GM23248 (cell line): ENCODE data around the gene CHCHD4. TPM values are rescaled to one million over a fixed set of nuclear protein-coding genes. Genes with fewer than 3 reads are reported as not detected.

ENCODE experiments used
- DNase-seq: peaks from one replicate; pipeline ENCODE4 v3.0.0-alpha.2; 2015
- H2AFZ ChIP-seq: fragments of 200-600 bp; sonication (generic); 2 replicates; pipeline ENCODE4 v1.6.1; 2016; ENCODE audit warnings: antibody characterized with exemption
- H3F3A ChIP-seq: fragments of 200-600 bp; sonication (generic); 2 replicates; pipeline ENCODE4 v1.6.1; 2016; ENCODE audit warnings: mild to moderate bottlenecking, antibody characterized with exemption, mixed run types; ENCODE audit not compliant: insufficient read depth
- H3K27ac ChIP-seq: fragments of 200-600 bp; sonication (generic); 2 replicates; pipeline ENCODE4 v1.5.1; 2016; ENCODE audit warnings: mild to moderate bottlenecking
- H3K27me3 ChIP-seq: fragments of 200-600 bp; sonication (generic); replicated peaks from 2 replicates; pipeline ENCODE4 v1.6.1; 2016; ENCODE audit warnings: mild to moderate bottlenecking; ENCODE audit not compliant: insufficient read depth
- H3K36me3 ChIP-seq: fragments of 200-600 bp; sonication (generic); 2 replicates; pipeline ENCODE4 v1.6.1; 2016; ENCODE audit warnings: low read depth, mild to moderate bottlenecking
- H3K4me1 ChIP-seq: fragments of 200-600 bp; sonication (generic); 2 replicates; pipeline ENCODE4 v1.6.1; 2016; ENCODE audit warnings: mild to moderate bottlenecking; ENCODE audit not compliant: insufficient read depth
- H3K4me2 ChIP-seq: fragments of 200-600 bp; sonication (generic); one replicate; pipeline ENCODE4 v1.6.1; 2016; ENCODE audit warnings: mild to moderate bottlenecking; ENCODE audit not compliant: unreplicated experiment
- H3K4me3 ChIP-seq: fragments of 200-600 bp; sonication (generic); 2 replicates; pipeline ENCODE4 v1.5.1; 2016; ENCODE audit warnings: mild to moderate bottlenecking
- H3K79me2 ChIP-seq: fragments of 200-600 bp; sonication (generic); 2 replicates; pipeline ENCODE4 v1.6.1; 2016; ENCODE audit warnings: mild to moderate bottlenecking; ENCODE audit not compliant: insufficient read depth
- H3K9ac ChIP-seq: fragments of 200-600 bp; sonication (generic); 2 replicates; pipeline ENCODE4 v1.6.1; 2016; ENCODE audit warnings: mild to moderate bottlenecking
- H3K9me2 ChIP-seq: fragments of 200-600 bp; sonication (generic); 2 replicates; pipeline ENCODE4 v1.6.1; 2016; ENCODE audit warnings: mixed run types, mild to moderate bottlenecking, moderate library complexity; ENCODE audit not compliant: insufficient read depth
- H3K9me3 ChIP-seq: fragments of 200-600 bp; sonication (generic); one replicate; pipeline ENCODE4 v1.6.1; 2017; ENCODE audit warnings: low read depth
- H4K20me1 ChIP-seq: fragments of 200-600 bp; sonication (generic); 2 replicates; pipeline ENCODE4 v1.6.0; 2016; ENCODE audit not compliant: insufficient read depth
- EZH2 ChIP-seq: fragments of 200-600 bp; sonication (generic); IDR thresholded peaks from 2 replicates; pipeline ENCODE4 v1.6.1; 2018; ENCODE audit warnings: antibody characterized with exemption, mild to moderate bottlenecking; ENCODE audit not compliant: insufficient read depth, poor library complexity, severe bottlenecking
- EZH2phosphoT487 ChIP-seq: fragments of 200-600 bp; sonication (generic); IDR thresholded peaks from 2 replicates; pipeline ENCODE4 v1.6.1; 2018; ENCODE audit warnings: antibody characterized with exemption, moderate library complexity, mild to moderate bottlenecking, low read depth; ENCODE audit not compliant: insufficient read depth
- WGBS, 2 experiments: methylation state at CpG; one replicate each; pipeline ENCODE4 v1.1.6; 2015 to 2017; ENCODE audit warnings: low lambda C conversion rate in 2 of 2, low coverage in 1 of 2; ENCODE audit errors: missing lambda C conversion rate in 2 of 2; 5-methylcytosine and 5-hydroxymethylcytosine counted together
- in situ Hi-C: fragments of 300-500 bp; cut with MboI; formaldehyde crosslinking; loops from 2 replicates; pipeline ENCODE4 v1.15.0; 2020
- polyA plus RNA-seq: library from polyadenylated mRNA; unstranded; fragments of >200 nt; fragmentation: Nextera tagmentation; extraction: Ambion mirVana; gene quantifications from 2 replicates; pipeline ENCODE4 v1.2.1, GENCODE V29; 2016
- total RNA-seq: library from RNA; depleted of rRNA; stranded (reverse); fragments of >200 nt; shearing (Covaris generic); gene quantifications from 2 replicates; pipeline ENCODE4 v1.2.3, GENCODE V29; 2014

Gene CHCHD4
- total and polyA plus RNA-seq, 2 experiments from 2014 or later, result 12.3 to 15.1 TPM

GRCh38 chr3:14133188-14133800 lies 8.6 kb upstream of the CHCHD4 start:
- Histone ChIP-seq H2AFZ (no peak overlapping the region), H3K27me3 (no peaks in the 10 kb centered on the region), H3K36me3 (peaks cover 78% of the 10 kb centered on the region), H3K9ac (no peak overlapping the region), H3K9me2 (no peaks in the 10 kb centered on the region), H3K79me2 (peaks cover 41% of the 10 kb centered on the region), H3F3A (no peaks in the 10 kb centered on the region; the same call in 1 of the 2 replicates), H3K4me1 (peaks cover 8% of the 10 kb centered on the region; the same call in 1 of the 2 replicates), H3K9me3 (no peaks in the 10 kb centered on the region), H3K4me2 (no peak overlapping the region), H3K4me3 (no peak overlapping the region), H3K27ac (no peak overlapping the region), H4K20me1 (no peaks in the 10 kb centered on the region; the same call in 1 of the 2 replicates)
- 74 to 80% methylated on average over 10 of the region's 10 CpGs for WGBS, 2 experiments
- in situ Hi-C loops, result no loop called here
- TF ChIP-seq EZH2phosphoT487 (no peak), EZH2 (no peak)
- no peak for DNase-seq

DNA sequence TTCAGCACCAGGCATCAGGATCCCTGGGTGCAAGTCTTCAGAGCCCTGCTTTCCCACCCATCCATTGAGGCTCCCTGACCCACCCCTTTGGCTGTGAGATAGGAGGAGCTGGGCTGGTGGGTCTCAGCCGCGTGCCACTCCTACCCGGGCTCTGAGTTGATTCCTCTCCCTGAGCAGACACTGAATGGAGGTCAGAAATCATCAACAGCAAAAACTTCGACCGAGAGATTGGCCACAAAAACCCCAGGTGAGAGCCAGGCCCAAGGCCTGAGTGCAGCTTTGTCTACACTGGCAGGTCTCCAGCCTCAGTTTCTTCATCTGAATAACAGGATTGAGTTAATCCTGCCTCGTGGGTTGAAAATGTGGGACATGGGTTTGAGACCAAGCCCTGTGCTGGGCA lies 8.0 kb upstream of the CHCHD4 start:
- Histone ChIP-seq H3K9me2 (no peaks in the 10 kb centered on the region), H3K4me1 (peaks cover 10% of the 10 kb centered on the region; the same call in 1 of the 2 replicates), H3K36me3 (peaks cover 75% of the 10 kb centered on the region), H4K20me1 (no peaks in the 10 kb centered on the region; the same call in 1 of the 2 replicates), H3K9me3 (no peaks in the 10 kb centered on the region), H3K27ac (no peak overlapping the region), H3F3A (no peaks in the 10 kb centered on the region; the same call in 1 of the 2 replicates), H3K79me2 (peaks cover 47% of the 10 kb centered on the region), H3K4me3 (no peak overlapping the region), H3K4me2 (no peak overlapping the region), H3K27me3 (no peaks in the 10 kb centered on the region), H3K9ac (no peak overlapping the region; the same call in 1 of the 2 replicates), H2AFZ (no peak overlapping the region)
- WGBS, 2 experiments, result 80 to 87% methylated on average over 6 of the region's 6 CpGs
- in situ Hi-C loops, result no loop called here
- no peak for TF ChIP-seq EZH2
- no peak for TF ChIP-seq EZH2phosphoT487
- no peak for DNase-seq

- peaks cover 12% of the 10 kb centered on the region; the same call in 1 of the 2 replicates for H3K4me1 ChIP-seq
- peaks cover 71% of the 10 kb centered on the region for H3K36me3 ChIP-seq
- DNase-seq, result no peak
- in situ Hi-C loops, result no loop called here
- no peak overlapping the region for H3K4me3 ChIP-seq
- no peaks in the 10 kb centered on the region for H3K27me3 ChIP-seq
- H2AFZ ChIP-seq, result no peak overlapping the region
- H3F3A ChIP-seq, result no peaks in the 10 kb centered on the region; the same call in 1 of the 2 replicates
- H3K27ac ChIP-seq, result no peak overlapping the region
- no peaks in the 10 kb centered on the region for H3K9me2 ChIP-seq
- TF ChIP-seq EZH2phosphoT487 (no peak), EZH2 (no peak)
- no peak overlapping the region for H3K9ac ChIP-seq
- H3K4me2 ChIP-seq, result no peak overlapping the region
- 87 to 91% methylated on average over 7 to 8 of the region's 8 CpGs for WGBS, 2 experiments
- no peaks in the 10 kb centered on the region; the same call in 1 of the 2 replicates for H4K20me1 ChIP-seq
- no peaks in the 10 kb centered on the region for H3K9me3 ChIP-seq
- peaks cover 53% of the 10 kb centered on the region for H3K79me2 ChIP-seq
These were observed 7.5 kb upstream of the CHCHD4 start for GRCh38 chr3:14132120-14132519.

GRCh38 chr3:14131134-14131533 lies 6.5 kb upstream of the CHCHD4 start:
- Histone ChIP-seq H3K36me3 (peaks cover 68% of the 10 kb centered on the region), H3K4me2 (no peak overlapping the region), H3K9me3 (no peaks in the 10 kb centered on the region), H3K4me3 (no peak overlapping the region), H3K27me3 (no peaks in the 10 kb centered on the region), H3K27ac (no peak overlapping the region), H3K79me2 (peaks cover 63% of the 10 kb centered on the region), H3K9ac (no peak overlapping the region), H3K9me2 (no peaks in the 10 kb centered on the region), H3F3A (peaks cover 8% of the 10 kb centered on the region), H4K20me1 (no peaks in the 10 kb centered on the region; the same call in 1 of the 2 replicates), H2AFZ (no peak overlapping the region), H3K4me1 (peaks cover 15% of the 10 kb centered on the region)
- TF ChIP-seq EZH2 (no peak), EZH2phosphoT487 (no peak)
- WGBS, 2 experiments, result 77 to 79% methylated on average over 5 of the region's 5 CpGs
- DNase-seq, result no peak
- in situ Hi-C loops, result no loop called here

DNA sequence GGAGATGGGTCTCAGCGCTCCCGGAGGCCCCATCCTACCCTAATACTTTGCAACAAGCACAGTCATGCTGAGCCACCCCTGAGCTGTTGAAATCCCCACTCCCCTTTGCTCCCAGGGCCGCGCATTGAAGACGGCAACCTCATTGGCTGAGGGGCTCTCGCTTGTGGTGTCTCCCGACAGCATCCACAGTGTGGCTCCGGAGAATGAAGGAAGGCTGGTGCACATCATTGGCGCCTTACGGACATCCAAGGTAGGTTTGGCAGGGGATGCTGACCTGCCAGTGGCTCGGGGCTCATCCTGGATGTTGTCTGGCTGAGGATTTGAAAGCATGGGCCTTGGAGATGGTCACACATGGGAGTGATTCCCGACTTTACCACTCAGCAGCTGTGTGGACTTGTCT lies 6.0 kb upstream of the CHCHD4 start:
- Histone ChIP-seq H3K79me2 (peaks cover 66% of the 10 kb centered on the region), H2AFZ (no peak overlapping the region), H4K20me1 (no peaks in the 10 kb centered on the region; the same call in 1 of the 2 replicates), H3K9ac (no peak overlapping the region), H3K9me3 (no peaks in the 10 kb centered on the region), H3F3A (peaks cover 11% of the 10 kb centered on the region), H3K4me2 (no peak overlapping the region), H3K4me3 (no peak overlapping the region), H3K36me3 (peaks cover 64% of the 10 kb centered on the region), H3K27ac (no peak overlapping the region), H3K27me3 (no peaks in the 10 kb centered on the region), H3K9me2 (no peaks in the 10 kb centered on the region), H3K4me1 (peaks cover 17% of the 10 kb centered on the region)
- in situ Hi-C loops, result no loop called here
- WGBS, 2 experiments, result 96 to 98% methylated on average over 12 of the region's 12 CpGs
- no peak for DNase-seq
- no peak for TF ChIP-seq EZH2
- no peak for TF ChIP-seq EZH2phosphoT487
